Panc1 (cell line): ENCODE data around the gene FAM227B.

Source experiments
- POLR2AphosphoS5 ChIP-seq: IDR thresholded peaks from 2 replicates; pipeline ENCODE4 v1.6.1; 2012; ENCODE audit warnings: mild to moderate bottlenecking, low read depth, low read length, moderate library complexity
- TF ChIP-seq, protein P1 (sequence below): fragments of 450-650 bp; IDR thresholded peaks from 2 replicates; pipeline ENCODE4 v1.5.1; 2017; ENCODE audit warnings: mild to moderate bottlenecking
- TF ChIP-seq, protein P2 (sequence below), 2 experiments: IDR thresholded peaks; 2 replicates each; pipeline ENCODE4 v1.6.1; 2011 to 2012; ENCODE audit warnings: low read depth in 2 of 2, control low read depth in 1 of 2, low read length in 1 of 2, mild to moderate bottlenecking in 1 of 2, moderate library complexity in 1 of 2; ENCODE audit not compliant: insufficient read depth in 1 of 2

DNA sequence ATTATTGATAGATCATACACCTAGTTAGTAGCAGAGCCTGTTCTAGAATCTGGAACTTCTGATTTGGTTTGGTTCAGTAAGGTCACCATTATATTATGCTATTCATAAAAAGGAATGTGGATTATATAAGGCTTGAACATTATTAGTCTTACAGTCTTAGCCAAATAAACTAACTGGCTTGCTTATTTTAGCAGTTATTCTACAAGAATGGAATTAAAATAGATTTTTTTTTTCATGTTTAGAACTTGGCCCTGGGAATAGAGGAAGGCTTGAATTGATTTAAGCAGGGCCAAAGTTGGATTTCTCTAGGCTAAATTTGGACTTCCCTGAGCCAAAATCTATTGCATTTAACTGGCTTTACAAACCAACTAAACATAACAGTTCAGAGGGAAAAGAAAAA lies 24.7 kb upstream of the FAM227B start:
- TF ChIP-seq, protein P1, sequence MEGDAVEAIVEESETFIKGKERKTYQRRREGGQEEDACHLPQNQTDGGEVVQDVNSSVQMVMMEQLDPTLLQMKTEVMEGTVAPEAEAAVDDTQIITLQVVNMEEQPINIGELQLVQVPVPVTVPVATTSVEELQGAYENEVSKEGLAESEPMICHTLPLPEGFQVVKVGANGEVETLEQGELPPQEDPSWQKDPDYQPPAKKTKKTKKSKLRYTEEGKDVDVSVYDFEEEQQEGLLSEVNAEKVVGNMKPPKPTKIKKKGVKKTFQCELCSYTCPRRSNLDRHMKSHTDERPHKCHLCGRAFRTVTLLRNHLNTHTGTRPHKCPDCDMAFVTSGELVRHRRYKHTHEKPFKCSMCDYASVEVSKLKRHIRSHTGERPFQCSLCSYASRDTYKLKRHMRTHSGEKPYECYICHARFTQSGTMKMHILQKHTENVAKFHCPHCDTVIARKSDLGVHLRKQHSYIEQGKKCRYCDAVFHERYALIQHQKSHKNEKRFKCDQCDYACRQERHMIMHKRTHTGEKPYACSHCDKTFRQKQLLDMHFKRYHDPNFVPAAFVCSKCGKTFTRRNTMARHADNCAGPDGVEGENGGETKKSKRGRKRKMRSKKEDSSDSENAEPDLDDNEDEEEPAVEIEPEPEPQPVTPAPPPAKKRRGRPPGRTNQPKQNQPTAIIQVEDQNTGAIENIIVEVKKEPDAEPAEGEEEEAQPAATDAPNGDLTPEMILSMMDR, result no peak
- no peak for TF ChIP-seq POLR2AphosphoS5
- TF ChIP-seq, protein P2, sequence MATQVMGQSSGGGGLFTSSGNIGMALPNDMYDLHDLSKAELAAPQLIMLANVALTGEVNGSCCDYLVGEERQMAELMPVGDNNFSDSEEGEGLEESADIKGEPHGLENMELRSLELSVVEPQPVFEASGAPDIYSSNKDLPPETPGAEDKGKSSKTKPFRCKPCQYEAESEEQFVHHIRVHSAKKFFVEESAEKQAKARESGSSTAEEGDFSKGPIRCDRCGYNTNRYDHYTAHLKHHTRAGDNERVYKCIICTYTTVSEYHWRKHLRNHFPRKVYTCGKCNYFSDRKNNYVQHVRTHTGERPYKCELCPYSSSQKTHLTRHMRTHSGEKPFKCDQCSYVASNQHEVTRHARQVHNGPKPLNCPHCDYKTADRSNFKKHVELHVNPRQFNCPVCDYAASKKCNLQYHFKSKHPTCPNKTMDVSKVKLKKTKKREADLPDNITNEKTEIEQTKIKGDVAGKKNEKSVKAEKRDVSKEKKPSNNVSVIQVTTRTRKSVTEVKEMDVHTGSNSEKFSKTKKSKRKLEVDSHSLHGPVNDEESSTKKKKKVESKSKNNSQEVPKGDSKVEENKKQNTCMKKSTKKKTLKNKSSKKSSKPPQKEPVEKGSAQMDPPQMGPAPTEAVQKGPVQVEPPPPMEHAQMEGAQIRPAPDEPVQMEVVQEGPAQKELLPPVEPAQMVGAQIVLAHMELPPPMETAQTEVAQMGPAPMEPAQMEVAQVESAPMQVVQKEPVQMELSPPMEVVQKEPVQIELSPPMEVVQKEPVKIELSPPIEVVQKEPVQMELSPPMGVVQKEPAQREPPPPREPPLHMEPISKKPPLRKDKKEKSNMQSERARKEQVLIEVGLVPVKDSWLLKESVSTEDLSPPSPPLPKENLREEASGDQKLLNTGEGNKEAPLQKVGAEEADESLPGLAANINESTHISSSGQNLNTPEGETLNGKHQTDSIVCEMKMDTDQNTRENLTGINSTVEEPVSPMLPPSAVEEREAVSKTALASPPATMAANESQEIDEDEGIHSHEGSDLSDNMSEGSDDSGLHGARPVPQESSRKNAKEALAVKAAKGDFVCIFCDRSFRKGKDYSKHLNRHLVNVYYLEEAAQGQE (IDR thresholded peaks at IDR 0.05; ENCODE audit: insufficient read depth in 1 of 2, low read depth in 2 of 2, low read length in 1 of 2), result no peak
